ENCODE measurements around the gene NUDT15. TPM values are rescaled to one million over a fixed set of nuclear protein-coding genes. Genes with fewer than 3 reads are reported as not detected.

The NUDT15 gene
- polyA plus RNA-seq = 18.9 and 20.6 TPM in 2 replicates

GRCh38 chr13:48037346-48038173 is at the start of gene NUDT15:
NUDT15 (plus strand) TSS chr13:48037726; CDS start chr13:48037747, 21 bp downstream.

GRCh38 chr13:48001114-48001881 is 36.2 kb upstream of the NUDT15 start, which contains the start of gene SUCLA2:
SUCLA2 (minus strand) TSS chr13:48001273; CDS start chr13:48001269, 4 bp downstream.

GRCh38 chr13:48094781-48095502 is 57.4 kb downstream of the NUDT15 start, which contains the start of gene MED4:
MED4 (minus strand) TSS chr13:48095104; CDS start chr13:48095078, 26 bp downstream.

Other genes with a start within 250 kb of the NUDT15 start
- gene SUCLA2, start 36.5 kb upstream of the NUDT15 start, polyA plus RNA-seq = 322 and 360 TPM in 2 replicates
- 115 and 119 TPM in 2 replicates for gene MED4, start 57.4 kb downstream of the NUDT15 start, polyA plus RNA-seq
- 7,649 and 9,633 TPM in 2 replicates for gene ITM2B, start 195.5 kb downstream of the NUDT15 start, polyA plus RNA-seq